ENCODE measurements around the gene TRPV2.

- no peak for TF ChIP-seq SMAD3 (CRISPR knock-in tag; conservative IDR thresholded peaks at IDR 0.05)
- no peak for TF ChIP-seq ZNF280B (CRISPR knock-in tag; IDR thresholded peaks at IDR 0.05)
- TF ChIP-seq POLR2A (conservative IDR thresholded peaks at IDR 0.05) = no peak
- no peak for TF ChIP-seq XRCC4 (IDR thresholded peaks at IDR 0.05; ENCODE audit: extremely low read depth, insufficient read depth, insufficient read length)
- no peak for TF ChIP-seq CTCF (IDR thresholded peaks at IDR 0.05 in 2 of 3, conservative IDR thresholded peaks at IDR 0.05 in 1 of 3; ENCODE audit: insufficient read depth in 2 of 3, low read depth in 1 of 3, low read length in 3 of 3)
- TF ChIP-seq ZNF384 (IDR thresholded peaks at IDR 0.05; ENCODE audit: low read depth, low read length) = no peak
- no peak for TF ChIP-seq POLR2AphosphoS5 (IDR thresholded peaks at IDR 0.05; ENCODE audit: control insufficient read depth, insufficient read depth, low read depth, low read length)
- no peak for TF ChIP-seq ZBTB1 (CRISPR knock-in tag; IDR thresholded peaks at IDR 0.05; ENCODE audit: borderline replicate concordance, low read depth)
- TF ChIP-seq NR2F6 (CRISPR knock-in tag; IDR thresholded peaks at IDR 0.05) = no peak
- no peak for TF ChIP-seq FOXJ3 (CRISPR knock-in tag; IDR thresholded peaks at IDR 0.05)
- no peak for TF ChIP-seq MXI1 (IDR thresholded peaks at IDR 0.05; ENCODE audit: low read depth, low read length)
Observed at GRCh38 chr17:16468428-16468992, 53.1 kb downstream of the TRPV2 start.
